DND-41 (cell line): ENCODE results near the gene SLC51A.

ENCODE experiments used
- ATAC-seq: fragments of 200-7000 bp; cut with Tn5 transposase; 3 replicates; pipeline ENCODE4 v1.9.1; 2021; ENCODE audit warnings: low read depth; ENCODE audit not compliant: insufficient read depth
- DNase-seq: peaks from one replicate; pipeline ENCODE4 v3.0.0-alpha.2; 2020
- H2AFZ ChIP-seq: 2 replicates; pipeline ENCODE4 v1.6.0; 2012; ENCODE audit warnings: low read depth, low read length
- H3K27ac ChIP-seq: 2 replicates; pipeline ENCODE4 v1.5.1; 2012; ENCODE audit warnings: low read length, inconsistent platforms
- H3K27me3 ChIP-seq: fragments of 200-600 bp; sonication (generic); 2 replicates; pipeline ENCODE4 v1.6.0; 2012; ENCODE audit warnings: low read length, mild to moderate bottlenecking, inconsistent platforms; ENCODE audit not compliant: insufficient read depth, poor library complexity
- H3K36me3 ChIP-seq: 2 replicates; pipeline ENCODE4 v1.5.1; 2012; ENCODE audit warnings: low read length, inconsistent platforms; ENCODE audit not compliant: insufficient read depth
- H3K4me1 ChIP-seq: 2 replicates; pipeline ENCODE4 v1.5.1; 2012; ENCODE audit warnings: mild to moderate bottlenecking, low read length; ENCODE audit not compliant: insufficient read depth
- H3K4me2 ChIP-seq: 2 replicates; pipeline ENCODE4 v1.6.0; 2012; ENCODE audit warnings: mild to moderate bottlenecking, moderate library complexity, low read length, inconsistent platforms; ENCODE audit not compliant: insufficient read depth
- H3K4me3 ChIP-seq, 2 experiments: fragments of 200-600 bp in 1 of 2; shearing (Covaris generic) in 1 of 2; 2 replicates each; pipeline ENCODE4 v1.5.1; 2012 to 2016; ENCODE audit warnings: inconsistent platforms in 2 of 2, low read length in 2 of 2, mild to moderate bottlenecking in 2 of 2, low read depth in 1 of 2, moderate library complexity in 1 of 2
- H3K79me2 ChIP-seq: 2 replicates; pipeline ENCODE4 v1.6.0; 2012; ENCODE audit warnings: low read length, inconsistent platforms; ENCODE audit not compliant: insufficient read depth
- H3K9ac ChIP-seq: 2 replicates; pipeline ENCODE4 v1.6.0; 2012; ENCODE audit warnings: low read depth, mild to moderate bottlenecking, inconsistent platforms, low read length, moderate library complexity
- H3K9me3 ChIP-seq: 2 replicates; pipeline ENCODE4 v1.5.1; 2012; ENCODE audit warnings: low read length, moderate library complexity, mild to moderate bottlenecking, inconsistent platforms; ENCODE audit not compliant: insufficient read depth, severe bottlenecking
- H4K20me1 ChIP-seq: 2 replicates; pipeline ENCODE4 v1.6.0; 2012; ENCODE audit warnings: low read length; ENCODE audit not compliant: insufficient read depth
- CTCF ChIP-seq: IDR thresholded peaks from 2 replicates; pipeline ENCODE4 v1.5.1; 2012; ENCODE audit warnings: borderline replicate concordance, low read length, moderate library complexity, mild to moderate bottlenecking; ENCODE audit not compliant: poor library complexity, severe bottlenecking; ENCODE audit errors: extremely low read depth
- EZH2 ChIP-seq: IDR thresholded peaks from 3 replicates; pipeline ENCODE4 v1.6.1; 2012; ENCODE audit warnings: borderline replicate concordance, low read depth, mild to moderate bottlenecking, moderate library complexity, low read length, inconsistent platforms; ENCODE audit not compliant: severe bottlenecking

SLC51A gene

GRCh38 chr3:196184881-196185280 lies 31.5 kb upstream of the SLC51A start:
- Histone ChIP-seq H3K79me2 (no peaks in the 10 kb centered on the region), H3K4me1 (peaks cover 54% of the 10 kb centered on the region), H2AFZ (no peak overlapping the region), H3K27me3 (no peaks in the 10 kb centered on the region), H3K9me3 (no peaks in the 10 kb centered on the region), H3K9ac (no peak overlapping the region), H3K27ac (peak overlapping the region; percentile 36), H3K4me3 (no peak overlapping the region), H4K20me1 (no peaks in the 10 kb centered on the region), H3K4me2 (no peak overlapping the region), H3K36me3 (no peaks in the 10 kb centered on the region)
- ATAC-seq: no peak
- TF ChIP-seq CTCF (no peak), EZH2 (no peak)
- DNase-seq: no peak

GRCh38 chr3:196186651-196187573 lies 29.4 kb upstream of the SLC51A start:
- no peaks in the 10 kb centered on the region for H3K79me2 ChIP-seq
- no peak overlapping the region for H3K4me2 ChIP-seq
- ATAC-seq: peak; percentile 14; the same call in 1 of the 3 replicates
- H3K27ac ChIP-seq: peak overlapping the region; percentile 68; the same call in 1 of the 2 replicates
- H3K9me3 ChIP-seq: no peaks in the 10 kb centered on the region
- peak overlapping the region; percentile 22 for H3K9ac ChIP-seq
- H3K27me3 ChIP-seq: no peaks in the 10 kb centered on the region
- H3K4me3 ChIP-seq: no peak overlapping the region
- H3K36me3 ChIP-seq: no peaks in the 10 kb centered on the region
- H4K20me1 ChIP-seq: no peaks in the 10 kb centered on the region
- TF ChIP-seq CTCF (no peak), EZH2 (no peak)
- H2AFZ ChIP-seq: peak overlapping the region; percentile 46
- peaks cover 34% of the 10 kb centered on the region for H3K4me1 ChIP-seq
- DNase-seq: peak; percentile 45

- Histone ChIP-seq H3K9ac (no peak overlapping the region), H3K4me2 (no peak overlapping the region), H3K9me3 (no peaks in the 10 kb centered on the region), H3K27ac (no peak overlapping the region; the same call in 1 of the 2 replicates), H4K20me1 (no peaks in the 10 kb centered on the region), H3K79me2 (no peaks in the 10 kb centered on the region), H3K27me3 (no peaks in the 10 kb centered on the region), H2AFZ (no peak overlapping the region), H3K36me3 (no peaks in the 10 kb centered on the region), H3K4me1 (peaks cover 22% of the 10 kb centered on the region), H3K4me3 (no peak overlapping the region)
- ATAC-seq (no peak), DNase-seq (no peak)
- no peak for TF ChIP-seq CTCF
- no peak for TF ChIP-seq EZH2
Measured at GRCh38 chr3:196189566-196190347, 26.6 kb upstream of the SLC51A start.
